ENCODE data around the gene NGLY1.

GRCh38 chr3:25673738-25674298, 109.4 kb downstream of the NGLY1 start:
- TF ChIP-seq CTCF (IDR thresholded peaks at IDR 0.05) (no peak), REST (IDR thresholded peaks at IDR 0.05; ENCODE audit: insufficient read depth in 1 of 2, low read depth in 2 of 2, low read length in 1 of 2) (no peak), POLR2AphosphoS5 (IDR thresholded peaks at IDR 0.05; ENCODE audit: low read depth, low read length) (no peak)

Measured in Panc1 (cell line).